MCF 10A (cell line): Measurements from ENCODE around the gene MYOC. TPM values are rescaled to one million over a fixed set of nuclear protein-coding genes. Genes with fewer than 3 reads are reported as not detected.
"Not testable (repeated sequence)": the region's sequence is repeated elsewhere in the genome, so short reads cannot be mapped to it uniquely, and the experiment has no call there.

Experiments used
- BruUV-seq: library from RNA; stranded (reverse); fragments of 400-500 nt; replicated peaks from 2 replicates; lab custom pipeline; 2021; lab: Mats Ljungman, UMichigan
- CTCF ChIA-PET: fragments of 300-600 bp; sonication (Branson Sonifier 250); formaldehyde crosslinking; extraction: SDS; loops from one replicate; lab custom pipeline; 2021; ENCODE audit warnings: antibody characterized with exemption, inconsistent platforms; lab: Yijun Ruan, JAX
- POLR2A ChIA-PET: fragments of 300-600, 350-650 bp; sonication (Branson Sonifier 250); formaldehyde crosslinking; extraction: SDS; loops from one replicate; lab custom pipeline; 2020; ENCODE audit warnings: antibody characterized with exemption, inconsistent platforms; lab: Yijun Ruan, JAX
- DNase-seq: peaks from one replicate; pipeline ENCODE4 v3.0.0-alpha.2; 2018; ENCODE audit not compliant: unreplicated experiment
- H3K27ac Mint-ChIP-seq: one replicate; pipeline ENCODE4 v1.8.0; 2022; ENCODE audit warnings: mild to moderate bottlenecking, low read depth, mixed read lengths; ENCODE audit not compliant: unreplicated experiment
- H3K27me3 Mint-ChIP-seq: one replicate; pipeline ENCODE4 v1.8.0; 2022; ENCODE audit warnings: mixed read lengths; ENCODE audit not compliant: insufficient read depth, unreplicated experiment
- H3K36me3 Mint-ChIP-seq: one replicate; pipeline ENCODE4 v1.8.0; 2022; ENCODE audit warnings: mild to moderate bottlenecking, moderate library complexity, mixed read lengths; ENCODE audit not compliant: insufficient read depth, unreplicated experiment
- H3K4me1 Mint-ChIP-seq: one replicate; pipeline ENCODE4 v1.8.0; 2022; ENCODE audit warnings: mixed read lengths; ENCODE audit not compliant: insufficient read depth, unreplicated experiment
- H3K4me3 Mint-ChIP-seq: one replicate; pipeline ENCODE4 v1.8.0; 2022; ENCODE audit warnings: mild to moderate bottlenecking, moderate library complexity, mixed read lengths; ENCODE audit not compliant: unreplicated experiment
- H3K9me3 Mint-ChIP-seq: one replicate; pipeline ENCODE4 v1.8.0; 2022; ENCODE audit warnings: mixed read lengths; ENCODE audit not compliant: unreplicated experiment
- CTCF ChIP-seq: fragments of 200-600 bp; IDR thresholded peaks from one replicate; pipeline ENCODE4 v1.8.0; 2022; ENCODE audit warnings: antibody characterized with exemption, mild to moderate bottlenecking; ENCODE audit not compliant: unreplicated experiment
- intact Hi-C: fragments of 100-400 bp; cut with micrococcal nuclease; formaldehyde crosslinking; loops from 2 replicates; pipeline ENCODE4 v1.14.1; 2022
- total RNA-seq: library from RNA; stranded (reverse); gene quantifications from 2 replicates; pipeline ENCODE4 v1.2.3, GENCODE V29; 2022

Gene MYOC
- total RNA-seq, 1 experiment from 2014 or later: not detected

- H3K27me3 Mint-ChIP-seq: peaks cover 16% of the 10 kb centered on the region
- intact Hi-C loops: no loop called here
- CTCF ChIA-PET: interaction anchor here (1.2 to 4.8 kb wide), 2 partner anchors 20 to 30 kb away, joined by 3 to 28 read pairs; no protein-coding TSS in a partner anchor
- H3K4me1 Mint-ChIP-seq: no peaks in the 10 kb centered on the region
- DNase-seq: no peak
- H3K27ac Mint-ChIP-seq: no peak overlapping the region
- no peaks in the 10 kb centered on the region for H3K9me3 Mint-ChIP-seq
- no peak for TF ChIP-seq CTCF
- H3K4me3 Mint-ChIP-seq: no peak overlapping the region
- BruUV-seq: no TSS peak
- H3K36me3 Mint-ChIP-seq: no peaks in the 10 kb centered on the region
- POLR2A ChIA-PET: interaction anchor here (0.7 kb wide), 1 partner anchor 88 kb away, joined by 4 read pairs; no protein-coding TSS in a partner anchor
Measured at GRCh38 chr1:171625225-171625624, 27.3 kb downstream of the MYOC start.

GRCh38 chr1:171623651-171624331, 28.7 kb downstream of the MYOC start:
- intact Hi-C loops: no loop called here
- Mint-ChIP-seq H3K4me1 (no peaks in the 10 kb centered on the region), H3K27ac (no peak overlapping the region), H3K36me3 (no peaks in the 10 kb centered on the region), H3K27me3 (peaks cover 1% of the 10 kb centered on the region), H3K4me3 (no peak overlapping the region), H3K9me3 (no peaks in the 10 kb centered on the region)
- BruUV-seq: no TSS peak
- DNase-seq: no peak
- ChIA-PET CTCF (interaction anchor here (0.5 to 2.1 kb wide), 4 partner anchors 21 to 363 kb away, joined by 3 to 7 read pairs (median 3); no protein-coding TSS in a partner anchor), POLR2A (interaction anchor here (0.8 kb wide), 3 partner anchors 14 to 1252 kb away, joined by 3 to 4 read pairs (median 3); no protein-coding TSS in a partner anchor)
- TF ChIP-seq CTCF: no peak

GRCh38 chr1:171622152-171622462, 30.4 kb downstream of the MYOC start, which contains the start of gene MYOCOS:
MYOCOS (plus strand) TSS chr1:171622243; CDS start chr1:171623884, 1,641 bp downstream.
- Mint-ChIP-seq H3K27me3 (no peaks in the 10 kb centered on the region), H3K4me3 (no peak within 1 kb of the TSS), H3K36me3 (no peaks in the 10 kb centered on the region), H3K4me1 (no peaks in the 10 kb centered on the region), H3K27ac (no peak within 1 kb of the TSS), H3K9me3 (no peaks in the 10 kb centered on the region)
- no peak for TF ChIP-seq CTCF
- CTCF ChIA-PET: interaction anchor here (0.6 to 2.1 kb wide), 8 partner anchors 13 to 362 kb away, joined by 3 to 7 read pairs (median 4); no protein-coding TSS in a partner anchor
- POLR2A ChIA-PET: no interaction called here
- DNase-seq: no peak
- intact Hi-C loops: no loop called here
- BruUV-seq: no TSS peak

- no peaks in the 10 kb centered on the region for H3K9me3 Mint-ChIP-seq
- CTCF ChIA-PET: interaction anchor here (0.6 kb wide), 1 partner anchor 321 kb away, joined by 3 read pairs; no protein-coding TSS in a partner anchor
- BruUV-seq: no TSS peak
- no peak overlapping the region for H3K4me3 Mint-ChIP-seq
- intact Hi-C loops: no loop called here
- DNase-seq: no peak
- no peaks in the 10 kb centered on the region for H3K36me3 Mint-ChIP-seq
- H3K27ac Mint-ChIP-seq: no peak overlapping the region
- H3K4me1 Mint-ChIP-seq: no peaks in the 10 kb centered on the region
- no peaks in the 10 kb centered on the region for H3K27me3 Mint-ChIP-seq
- POLR2A ChIA-PET: no interaction called here
- no peak for TF ChIP-seq CTCF
Measured at GRCh38 chr1:171616586-171616985, 35.9 kb downstream of the MYOC start.

- not testable (repeated sequence) for H3K4me1 Mint-ChIP-seq, BruUV-seq, DNase-seq
Measured at GRCh38 chr1:171615122-171615906, 37.2 kb downstream of the MYOC start.

More at GRCh38 chr1:171615122-171615906, 37.2 kb downstream of the MYOC start:
- H3K4me3 Mint-ChIP-seq, H3K27ac Mint-ChIP-seq, intact Hi-C loops, H3K36me3 Mint-ChIP-seq, POLR2A ChIA-PET, H3K27me3 Mint-ChIP-seq, H3K9me3 Mint-ChIP-seq: not testable (repeated sequence)
- CTCF ChIA-PET: interaction anchor here (0.6 to 0.7 kb wide), 2 partner anchors 11 to 306 kb away, joined by 3 to 4 read pairs; no protein-coding TSS in a partner anchor
